ENCODE results near the gene PGC. TPM values are rescaled to one million over a fixed set of nuclear protein-coding genes. Genes with fewer than 3 reads are reported as not detected.

PGC gene
- total RNA-seq, 1 donor from 2014 or later, result not detected

- H3K36me3 ChIP-seq (ENCODE audit: control insufficient read depth, insufficient read depth, low read length), result no peaks in the 10 kb centered on the region
- H3K27me3 ChIP-seq (ENCODE audit: control insufficient read depth, insufficient read depth, low read length), result no peaks in the 10 kb centered on the region
- peak; percentile 71 for DNase-seq (ENCODE audit: low read depth)
- TF ChIP-seq CTCF (IDR thresholded peaks at IDR 0.05; ENCODE audit: insufficient read depth, low read length, poor library complexity, severe bottlenecking), result peak; percentile 80
- H3K4me3 ChIP-seq (ENCODE audit: low read depth, low read length), result peak within 1 kb of the TSS; percentile 74
These were observed 40.2 kb upstream of the PGC start, which contains the start of gene TOMM6 for GRCh38 chr6:41787219-41787917. Gene TOMM6, plus strand, starts transcription at chr6:41787694. Its CDS starts 4 bp downstream, at chr6:41787698.

- no peak for DNase-seq (ENCODE audit: low read depth)
- Histone ChIP-seq H3K27me3 (ENCODE audit: control insufficient read depth, insufficient read depth, low read length) (no peaks in the 10 kb centered on the region), H3K4me3 (ENCODE audit: low read depth, low read length) (peak overlapping the region; percentile 74), H3K36me3 (ENCODE audit: control insufficient read depth, insufficient read depth, low read length) (no peaks in the 10 kb centered on the region)
- TF ChIP-seq CTCF (IDR thresholded peaks at IDR 0.05; ENCODE audit: insufficient read depth, low read length, poor library complexity, severe bottlenecking), result peak; percentile 22
These were observed 39.4 kb upstream of the PGC start for GRCh38 chr6:41786451-41787218.

- H3K4me3 ChIP-seq (ENCODE audit: low read depth, low read length), result peak overlapping the region; percentile 74
- H3K36me3 ChIP-seq (ENCODE audit: control insufficient read depth, insufficient read depth, low read length), result no peaks in the 10 kb centered on the region
- TF ChIP-seq CTCF (IDR thresholded peaks at IDR 0.05; ENCODE audit: insufficient read depth, low read length, poor library complexity, severe bottlenecking), result no peak
- no peak for DNase-seq (ENCODE audit: low read depth)
- no peaks in the 10 kb centered on the region for H3K27me3 ChIP-seq (ENCODE audit: control insufficient read depth, insufficient read depth, low read length)
These were observed 38.7 kb upstream of the PGC start for GRCh38 chr6:41785689-41786450.

GRCh38 chr6:41785254-41785653 is 38.1 kb upstream of the PGC start:
- H3K4me3 ChIP-seq (ENCODE audit: low read depth, low read length), result no peak overlapping the region
- TF ChIP-seq CTCF (IDR thresholded peaks at IDR 0.05; ENCODE audit: insufficient read depth, low read length, poor library complexity, severe bottlenecking), result no peak

GRCh38 chr6:41784581-41785171 is 37.5 kb upstream of the PGC start:
- H3K27me3 ChIP-seq (ENCODE audit: control insufficient read depth, insufficient read depth, low read length), result no peaks in the 10 kb centered on the region
- no peak for TF ChIP-seq CTCF (IDR thresholded peaks at IDR 0.05; ENCODE audit: insufficient read depth, low read length, poor library complexity, severe bottlenecking)
- DNase-seq (ENCODE audit: low read depth), result no peak
- no peaks in the 10 kb centered on the region for H3K36me3 ChIP-seq (ENCODE audit: control insufficient read depth, insufficient read depth, low read length)
- H3K4me3 ChIP-seq (ENCODE audit: low read depth, low read length), result no peak overlapping the region

More at GRCh38 chr6:41785254-41785653, 38.1 kb upstream of the PGC start:
- Histone ChIP-seq H3K36me3 (ENCODE audit: control insufficient read depth, insufficient read depth, low read length) (no peaks in the 10 kb centered on the region), H3K27me3 (ENCODE audit: control insufficient read depth, insufficient read depth, low read length) (no peaks in the 10 kb centered on the region)
- no peak for DNase-seq (ENCODE audit: low read depth)

Measured in kidney epithelial cell (primary cell).